B cell (primary cell): Measurements from ENCODE around the gene HECTD1.
"Not testable (repeated sequence)": the region's sequence is repeated elsewhere in the genome, so short reads cannot be mapped to it uniquely, and the experiment has no call there.

Source experiments
- CTCF ChIP-seq: fragments of 200-600 bp; IDR thresholded peaks from one replicate; pipeline ENCODE4 v1.8.0; 2022; ENCODE audit warnings: antibody characterized with exemption, mild to moderate bottlenecking
- EZH2 ChIP-seq: IDR thresholded peaks from 2 replicates; pipeline ENCODE4 v1.6.1; 2012; ENCODE audit warnings: borderline replicate concordance, low read depth, mild to moderate bottlenecking, moderate library complexity, low read length; ENCODE audit not compliant: insufficient read depth, poor library complexity, severe bottlenecking

GRCh38 chr14:31093884-31094839 lies 113.4 kb downstream of the HECTD1 start:
- not testable (repeated sequence) for TF ChIP-seq CTCF, EZH2
